IMR-90 (cell line): ENCODE data around the gene TAP2. TPM values are rescaled to one million over a fixed set of nuclear protein-coding genes. Genes with fewer than 3 reads are reported as not detected.

Experiments
- ATAC-seq: fragments of 200-7000 bp; cut with Tn5 transposase; 2 replicates; pipeline ENCODE4 v1.9.1; 2020; ENCODE audit warnings: low read depth, mild to moderate bottlenecking, moderate library complexity
- BruUV-seq: library from RNA; stranded (reverse); fragments of 400-500 nt; replicated peaks from 2 replicates; lab custom pipeline; 2021; lab: Mats Ljungman, UMichigan
- CTCF ChIA-PET: fragments of 300-600 bp; formaldehyde crosslinking; extraction: SDS; loops from one replicate; lab custom pipeline; 2021; ENCODE audit warnings: antibody characterized with exemption; lab: Yijun Ruan, JAX
- POLR2A ChIA-PET: fragments of 300-600 bp; sonication (Branson Sonifier 250); formaldehyde crosslinking; loops from one replicate; lab custom pipeline; 2022; ENCODE audit warnings: antibody characterized with exemption; ENCODE audit not compliant: unreplicated experiment; lab: Charles Lee
- DNase-seq: peaks from one replicate; pipeline ENCODE4 v3.0.0; 2013
- H2AFZ ChIP-seq: replicated peaks from 2 replicates; pipeline ENCODE3; 2013; ENCODE audit warnings: low read length, mild to moderate bottlenecking; ENCODE audit not compliant: poor library complexity
- H2AK5ac ChIP-seq: 2 replicates; pipeline ENCODE4 v1.6.1; 2013; ENCODE audit warnings: low read depth, low read length, inconsistent platforms
- H2AK9ac ChIP-seq: replicated peaks from 2 replicates; pipeline ENCODE3; 2013; ENCODE audit warnings: mild to moderate bottlenecking, low read depth, low read length, moderate library complexity; ENCODE audit not compliant: poor library complexity
- H2BK120ac ChIP-seq: 2 replicates; pipeline ENCODE4 v1.6.1; 2013; ENCODE audit warnings: low read depth, low read length, inconsistent platforms
- H2BK15ac ChIP-seq: 3 replicates; pipeline ENCODE4 v1.6.1; 2013; ENCODE audit warnings: low read depth, low read length, inconsistent platforms
- H2BK20ac ChIP-seq: 2 replicates; pipeline ENCODE4 v1.6.1; 2013; ENCODE audit warnings: low read depth, mild to moderate bottlenecking, inconsistent platforms, low read length, moderate library complexity
- H2BK5ac ChIP-seq: 2 replicates; pipeline ENCODE4 v1.6.1; 2013; ENCODE audit warnings: mild to moderate bottlenecking, low read depth, low read length, inconsistent platforms; ENCODE audit not compliant: poor library complexity, severe bottlenecking
- H3K14ac ChIP-seq: replicated peaks from 2 replicates; pipeline ENCODE4 v1.6.1; 2013; ENCODE audit warnings: low read depth, low read length, inconsistent platforms
- H3K18ac ChIP-seq: 2 replicates; pipeline ENCODE4 v1.6.1; 2013; ENCODE audit warnings: low read depth, low read length, control low read depth
- H3K23ac ChIP-seq: 2 replicates; pipeline ENCODE4 v1.6.1; 2013; ENCODE audit warnings: low read depth, low read length, inconsistent platforms
- H3K27ac ChIP-seq: 2 replicates; pipeline ENCODE4 v1.5.1; 2013; ENCODE audit warnings: mild to moderate bottlenecking, control low read depth, low read length; ENCODE audit not compliant: insufficient read depth
- H3K27me3 ChIP-seq: 2 replicates; pipeline ENCODE4 v1.6.1; 2013; ENCODE audit warnings: low read length; ENCODE audit not compliant: control insufficient read depth, insufficient read depth
- H3K36me3 ChIP-seq: 2 replicates; pipeline ENCODE4 v1.6.1; 2013; ENCODE audit warnings: low read length, mixed read lengths; ENCODE audit not compliant: control insufficient read depth, insufficient read depth
- H3K4ac ChIP-seq: 2 replicates; pipeline ENCODE4 v1.6.1; 2013; ENCODE audit warnings: low read depth, low read length, inconsistent platforms
- H3K4me1 ChIP-seq: 2 replicates; pipeline ENCODE4 v1.6.1; 2013; ENCODE audit warnings: low read length, mixed read lengths; ENCODE audit not compliant: control insufficient read depth, insufficient read depth
- H3K4me2 ChIP-seq: 2 replicates; pipeline ENCODE4 v1.6.1; 2013; ENCODE audit warnings: low read depth, mild to moderate bottlenecking, control low read depth, low read length, moderate library complexity
- H3K4me3 ChIP-seq: 2 replicates; pipeline ENCODE4 v1.5.1; 2013; ENCODE audit warnings: low read depth, mild to moderate bottlenecking, control low read depth, low read length, moderate library complexity; ENCODE audit not compliant: insufficient read depth
- H3K56ac ChIP-seq: 2 replicates; pipeline ENCODE4 v1.6.1; 2013; ENCODE audit warnings: low read length, inconsistent platforms; ENCODE audit not compliant: insufficient read depth; ENCODE audit errors: extremely low read depth
- H3K79me1 ChIP-seq, 2 experiments: 2 replicates each; pipeline ENCODE4 v1.6.1; 2013; ENCODE audit warnings: low read length in 2 of 2, inconsistent platforms in 1 of 2, low read depth in 1 of 2
- H3K9ac ChIP-seq: 2 replicates; pipeline ENCODE4 v1.6.1; 2013; ENCODE audit warnings: low read depth, low read length, control low read depth
- H3K9me1 ChIP-seq: 2 replicates; pipeline ENCODE4 v1.6.1; 2013; ENCODE audit warnings: low read length, inconsistent platforms; ENCODE audit not compliant: insufficient read depth
- H3K9me3 ChIP-seq: 2 replicates; pipeline ENCODE4 v1.6.1; 2013; ENCODE audit warnings: low read length; ENCODE audit not compliant: control insufficient read depth, insufficient read depth
- H4K20me1 ChIP-seq: 2 replicates; pipeline ENCODE4 v1.6.1; 2013; ENCODE audit warnings: low read length, inconsistent platforms; ENCODE audit not compliant: insufficient read depth
- H4K5ac ChIP-seq: 2 replicates; pipeline ENCODE4 v1.6.1; 2013; ENCODE audit warnings: mild to moderate bottlenecking, low read depth, low read length, control low read depth
- H4K8ac ChIP-seq, 2 experiments: 2 replicates each; pipeline ENCODE4 v1.6.1; 2013; ENCODE audit warnings: low read depth in 2 of 2, low read length in 2 of 2, control low read depth in 1 of 2, inconsistent platforms in 1 of 2
- H4K91ac ChIP-seq: 2 replicates; pipeline ENCODE4 v1.6.1; 2013; ENCODE audit warnings: low read depth, low read length, inconsistent platforms; ENCODE audit not compliant: insufficient read depth
- BHLHE40 ChIP-seq: fragments of 150-350 bp; IDR thresholded peaks from 2 replicates; pipeline ENCODE4 v1.6.1; 2016; ENCODE audit warnings: mild to moderate bottlenecking, low read depth, low read length
- CEBPB ChIP-seq: IDR thresholded peaks from 2 replicates; pipeline ENCODE4 v1.6.1; 2012; ENCODE audit warnings: low read depth, low read length, improper control_type of control experiment
- CHD1 ChIP-seq: IDR thresholded peaks from 2 replicates; pipeline ENCODE4 v1.6.1; 2012; ENCODE audit warnings: low read depth, low read length, improper control_type of control experiment
- CTCF ChIP-seq: conservative IDR thresholded peaks from 2 replicates; pipeline ENCODE4 v1.5.1; 2012; ENCODE audit warnings: mild to moderate bottlenecking, low read depth, low read length, improper control_type of control experiment
- ELK1 ChIP-seq: fragments of 150-350 bp; IDR thresholded peaks from 2 replicates; pipeline ENCODE4 v1.6.1; 2016; ENCODE audit warnings: low read depth, mild to moderate bottlenecking, low read length, moderate library complexity, borderline replicate concordance
- FOS ChIP-seq: fragments of 150-350 bp; IDR thresholded peaks from 2 replicates; pipeline ENCODE4 v1.6.1; 2016; ENCODE audit warnings: low read depth, low read length
- MAFK ChIP-seq: IDR thresholded peaks from 2 replicates; pipeline ENCODE4 v1.6.1; 2012; ENCODE audit warnings: low read depth, low read length, improper control_type of control experiment
- MAZ ChIP-seq: IDR thresholded peaks from 2 replicates; pipeline ENCODE4 v1.6.1; 2012; ENCODE audit warnings: low read depth, mild to moderate bottlenecking, low read length, improper control_type of control experiment, moderate library complexity, borderline replicate concordance
- MXI1 ChIP-seq: IDR thresholded peaks from 2 replicates; pipeline ENCODE4 v1.6.1; 2012; ENCODE audit warnings: low read depth, mild to moderate bottlenecking, low read length, moderate library complexity, borderline replicate concordance
- NFE2L2 ChIP-seq: fragments of 150-350 bp; IDR thresholded peaks from 2 replicates; pipeline ENCODE4 v1.6.1; 2016; ENCODE audit warnings: low read depth, mild to moderate bottlenecking, low read length
- POLR2A ChIP-seq: IDR thresholded peaks from 2 replicates; pipeline ENCODE4 v1.6.1; 2012; ENCODE audit warnings: mild to moderate bottlenecking, low read depth, low read length
- RAD21 ChIP-seq: IDR thresholded peaks from 2 replicates; pipeline ENCODE4 v1.6.1; 2012; ENCODE audit warnings: low read length, improper control_type of control experiment
- RCOR1 ChIP-seq: IDR thresholded peaks from 2 replicates; pipeline ENCODE4 v1.6.1; 2012; ENCODE audit warnings: mild to moderate bottlenecking, low read length, improper control_type of control experiment; ENCODE audit not compliant: insufficient replicate concordance
- RFX5 ChIP-seq: IDR thresholded peaks from 2 replicates; pipeline ENCODE4 v1.8.0; 2012; ENCODE audit warnings: low read depth, mild to moderate bottlenecking, low read length, moderate library complexity
- SMC3 ChIP-seq: fragments of 150-350 bp; IDR thresholded peaks from 2 replicates; pipeline ENCODE4 v1.6.1; 2016; ENCODE audit warnings: low read depth, mild to moderate bottlenecking, antibody characterized with exemption, low read length, moderate library complexity
- USF2 ChIP-seq: fragments of 150-350 bp; IDR thresholded peaks from 2 replicates; pipeline ENCODE4 v1.6.1; 2017; ENCODE audit warnings: mild to moderate bottlenecking, antibody characterized with exemption, low read length, low read depth
- WGBS, 2 experiments: methylation state at CpG; one replicate each; pipeline versions ENCODE4 v1.1.5 to v1.1.7; 2013; ENCODE audit warnings: missing lambda C conversion rate in 2 of 2; ENCODE audit not compliant: insufficient read length in 1 of 2; ENCODE audit errors: extremely low coverage in 2 of 2; 5-methylcytosine and 5-hydroxymethylcytosine counted together
- dilution Hi-C: fragments of 300-500 bp; cut with HindIII; formaldehyde crosslinking; loops from one replicate; pipeline ENCODE4 v1.14.3; 2018; ENCODE audit warnings: low sequenced_read_pairs; ENCODE audit not compliant: unreplicated experiment
- in situ Hi-C: fragments of 300-500 bp; cut with MboI; formaldehyde crosslinking; loops from 3 replicates; pipeline ENCODE4 v1.14.3; 2019; ENCODE audit warnings: low sequenced_read_pairs, inconsistent platforms, mixed read lengths
- intact Hi-C: fragments of 100-400 bp; cut with micrococcal nuclease; formaldehyde crosslinking; loops from 2 replicates; pipeline ENCODE4 v1.10.0; 2022
- polyA plus RNA-seq, 3 experiments: library from polyadenylated mRNA; depleted of rRNA; stranded (reverse); fragments of >200 nt; gene quantifications; 2 replicates each; pipeline ENCODE4 v1.2.3, GENCODE V29; 2012; ENCODE audit warnings: low replicate concordance in 1 of 3
- total RNA-seq: library from RNA; depleted of rRNA; stranded (reverse); fragments of >200 nt; gene quantifications from 2 replicates; pipeline ENCODE4 v1.2.3, GENCODE V29; 2012

Gene TAP2
- total and polyA plus RNA-seq, 2 of the 4 experiments (the other 2 are of a cell fraction) = 6.6 to 11.4 TPM

- Histone ChIP-seq H3K4ac (no peak overlapping the region), H3K18ac (no peak overlapping the region), H4K20me1 (no peaks in the 10 kb centered on the region), H3K27me3 (no peaks in the 10 kb centered on the region), H3K9me3 (no peaks in the 10 kb centered on the region), H2BK120ac (no peak overlapping the region), H3K14ac (no peak overlapping the region), H3K4me3 (no peak overlapping the region), H3K9ac (no peak overlapping the region), H3K4me2 (no peak overlapping the region), H3K9me1 (no peaks in the 10 kb centered on the region), H2BK15ac (no peak overlapping the region), H3K36me3 (peaks cover 16% of the 10 kb centered on the region), H2AFZ (no peak overlapping the region), H2AK5ac (no peak overlapping the region), H2BK20ac (no peak overlapping the region), H4K91ac (no peak overlapping the region), H2AK9ac (no peak overlapping the region), H3K4me1 (peaks cover 6% of the 10 kb centered on the region), H3K56ac (no peak overlapping the region), H2BK5ac (no peak overlapping the region), H4K8ac (no peak overlapping the region), H3K79me1 (peaks cover 2 to 11% of the 10 kb centered on the region in 2 experiments; a peak in 2 of 4 replicates), H3K27ac (no peak overlapping the region), H4K5ac (no peak overlapping the region), H3K23ac (no peak overlapping the region)
- intact Hi-C loops (no loop called here), dilution Hi-C loops (no loop called here), in situ Hi-C loops (no loop called here)
- TF ChIP-seq CHD1 (no peak), CTCF (no peak), USF2 (no peak), MAZ (no peak), RFX5 (no peak), MXI1 (no peak), RAD21 (no peak), SMC3 (no peak), CEBPB (no peak), MAFK (no peak), FOS (no peak), BHLHE40 (no peak), POLR2A (no peak), ELK1 (no peak), RCOR1 (no peak), NFE2L2 (no peak)
- BruUV-seq = no TSS peak
- ChIA-PET CTCF (no interaction called here), POLR2A (no interaction called here)
- ATAC-seq = no peak
- no peak for DNase-seq
- 89% methylated on average over 1 of the region's 16 CpGs; no CpG with 5 or more reads in 1 of the 2 experiments for WGBS, 2 experiments
Measured at GRCh38 chr6:32835167-32835893, 3.2 kb downstream of the TAP2 start.
